ENCODE measurements around the gene TAC3.
"Not testable (repeated sequence)": the region's sequence is repeated elsewhere in the genome, so short reads cannot be mapped to it uniquely, and the experiment has no call there.

Gene TAC3

GRCh38 chr12:56988207-56988739 is 28.1 kb downstream of the TAC3 start:
- H3K4me1 ChIP-seq (ENCODE audit: control insufficient read depth, insufficient read depth, low read length, poor library complexity, severe bottlenecking): peaks cover 5% of the 10 kb centered on the region
- no peak overlapping the region for H3K4me3 ChIP-seq (ENCODE audit: insufficient read depth, low read depth, low read length, poor library complexity, severe bottlenecking)
- no peaks in the 10 kb centered on the region for H3K36me3 ChIP-seq (ENCODE audit: control insufficient read depth, insufficient read depth, low read length)
- no peak overlapping the region for H3K27ac ChIP-seq (ENCODE audit: insufficient read depth, low read length, poor library complexity, severe bottlenecking)
- no peaks in the 10 kb centered on the region for H3K27me3 ChIP-seq (replicated peaks; ENCODE audit: control insufficient read depth, insufficient read depth, low read length, poor library complexity, severe bottlenecking)
- H3K9me3 ChIP-seq (ENCODE audit: control insufficient read depth, low read length): no peaks in the 10 kb centered on the region
- no peak for DNase-seq

DNA sequence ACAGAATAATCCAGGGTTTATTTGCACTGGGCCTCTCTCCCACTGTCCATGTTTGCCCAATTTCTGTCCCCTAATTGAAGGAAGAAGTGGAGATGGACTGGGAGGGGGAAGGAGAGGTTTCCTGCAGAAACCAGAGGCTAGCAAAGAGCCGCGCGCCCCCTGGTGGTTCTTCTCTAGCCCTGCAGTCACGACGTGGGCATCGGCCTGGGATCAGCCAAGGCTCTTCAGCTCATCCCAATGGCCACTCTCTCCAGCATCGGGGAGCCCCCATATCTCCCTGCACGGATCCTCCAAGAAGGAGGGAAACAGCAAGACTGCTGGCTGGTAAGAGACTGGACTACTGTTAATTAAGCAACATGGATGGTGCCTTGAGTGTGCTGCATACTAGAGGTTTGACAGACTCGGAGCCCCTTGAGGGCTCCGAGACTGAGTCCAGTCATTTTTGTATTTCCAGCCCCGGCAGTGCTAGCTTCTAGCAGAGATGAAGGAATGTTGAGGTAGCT is 28.7 kb downstream of the TAC3 start:
- Histone ChIP-seq H3K27me3 (replicated peaks; ENCODE audit: control insufficient read depth, insufficient read depth, low read length, poor library complexity, severe bottlenecking) (no peaks in the 10 kb centered on the region), H3K9me3 (ENCODE audit: control insufficient read depth, low read length) (no peaks in the 10 kb centered on the region), H3K36me3 (ENCODE audit: control insufficient read depth, insufficient read depth, low read length) (no peaks in the 10 kb centered on the region), H3K4me1 (ENCODE audit: control insufficient read depth, insufficient read depth, low read length, poor library complexity, severe bottlenecking) (peaks cover 5% of the 10 kb centered on the region), H3K27ac (ENCODE audit: insufficient read depth, low read length, poor library complexity, severe bottlenecking) (no peak overlapping the region), H3K4me3 (ENCODE audit: insufficient read depth, low read depth, low read length, poor library complexity, severe bottlenecking) (no peak overlapping the region)
- DNase-seq: peak; percentile 45 to 59 (median 47)

- no peak for DNase-seq
- H3K9me3 ChIP-seq (ENCODE audit: control insufficient read depth, low read length): no peaks in the 10 kb centered on the region
- H3K4me1 ChIP-seq (ENCODE audit: control insufficient read depth, insufficient read depth, low read length, poor library complexity, severe bottlenecking): peaks cover 5% of the 10 kb centered on the region
- no peak overlapping the region for H3K27ac ChIP-seq (ENCODE audit: insufficient read depth, low read length, poor library complexity, severe bottlenecking)
- no peak overlapping the region for H3K4me3 ChIP-seq (ENCODE audit: insufficient read depth, low read depth, low read length, poor library complexity, severe bottlenecking)
- H3K27me3 ChIP-seq (replicated peaks; ENCODE audit: control insufficient read depth, insufficient read depth, low read length, poor library complexity, severe bottlenecking): no peaks in the 10 kb centered on the region
- no peaks in the 10 kb centered on the region for H3K36me3 ChIP-seq (ENCODE audit: control insufficient read depth, insufficient read depth, low read length)
Measured at GRCh38 chr12:56987011-56987410, 29.3 kb downstream of the TAC3 start.

- not testable (repeated sequence) for H3K36me3 ChIP-seq (ENCODE audit: control insufficient read depth, insufficient read depth, low read length); H3K9me3 ChIP-seq (ENCODE audit: control insufficient read depth, low read length); H3K4me1 ChIP-seq (ENCODE audit: control insufficient read depth, insufficient read depth, low read length, poor library complexity, severe bottlenecking); DNase-seq; H3K27me3 ChIP-seq (replicated peaks; ENCODE audit: control insufficient read depth, insufficient read depth, low read length, poor library complexity, severe bottlenecking); H3K27ac ChIP-seq (ENCODE audit: insufficient read depth, low read length, poor library complexity, severe bottlenecking); H3K4me3 ChIP-seq (ENCODE audit: insufficient read depth, low read depth, low read length, poor library complexity, severe bottlenecking)
Measured at GRCh38 chr12:56985714-56986113, 30.6 kb downstream of the TAC3 start.

GRCh38 chr12:56983386-56983785 is 32.9 kb downstream of the TAC3 start:
- no peaks in the 10 kb centered on the region for H3K27me3 ChIP-seq (replicated peaks; ENCODE audit: control insufficient read depth, insufficient read depth, low read length, poor library complexity, severe bottlenecking)
- H3K27ac ChIP-seq (ENCODE audit: insufficient read depth, low read length, poor library complexity, severe bottlenecking): no peak overlapping the region
- DNase-seq: no peak
- no peaks in the 10 kb centered on the region for H3K9me3 ChIP-seq (ENCODE audit: control insufficient read depth, low read length)
- H3K4me3 ChIP-seq (ENCODE audit: insufficient read depth, low read depth, low read length, poor library complexity, severe bottlenecking): no peak overlapping the region
- no peaks in the 10 kb centered on the region for H3K36me3 ChIP-seq (ENCODE audit: control insufficient read depth, insufficient read depth, low read length)
- H3K4me1 ChIP-seq (ENCODE audit: control insufficient read depth, insufficient read depth, low read length, poor library complexity, severe bottlenecking): peaks cover 5% of the 10 kb centered on the region

DNA sequence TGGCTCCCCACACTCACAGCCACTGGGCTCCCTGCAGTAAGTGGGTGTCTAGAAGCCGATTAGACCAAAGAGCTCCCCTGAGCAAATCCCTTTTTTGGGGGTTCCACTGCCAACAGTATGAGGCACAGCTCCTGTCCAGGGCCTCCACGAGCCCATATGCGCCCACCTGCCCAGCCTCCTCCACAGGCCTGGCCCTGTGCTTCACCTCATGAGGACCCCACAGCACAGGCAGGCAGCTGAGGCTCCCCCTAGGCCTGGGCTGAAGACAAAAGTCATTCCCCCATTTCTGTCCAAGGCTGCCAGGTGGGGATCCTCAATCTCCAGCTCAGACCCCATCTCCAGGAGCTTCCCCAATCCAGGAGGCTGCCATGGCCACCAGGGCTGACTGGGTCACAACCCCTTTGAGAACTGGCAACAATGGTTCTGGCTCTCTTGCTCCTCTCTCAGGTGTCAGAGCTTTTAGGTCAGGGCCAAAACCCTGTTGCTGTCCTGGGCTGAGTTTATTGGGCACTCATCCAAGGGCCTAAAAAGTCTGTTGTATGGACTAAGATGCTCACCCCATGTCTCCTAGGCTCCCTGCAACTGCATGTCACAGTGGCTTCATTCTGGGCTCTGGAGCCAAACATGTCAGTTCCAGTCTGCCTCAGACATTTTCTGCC is 33.6 kb downstream of the TAC3 start:
- H3K27me3 ChIP-seq (replicated peaks; ENCODE audit: control insufficient read depth, insufficient read depth, low read length, poor library complexity, severe bottlenecking); H3K4me3 ChIP-seq (ENCODE audit: insufficient read depth, low read depth, low read length, poor library complexity, severe bottlenecking); H3K27ac ChIP-seq (ENCODE audit: insufficient read depth, low read length, poor library complexity, severe bottlenecking); H3K36me3 ChIP-seq (ENCODE audit: control insufficient read depth, insufficient read depth, low read length); H3K9me3 ChIP-seq (ENCODE audit: control insufficient read depth, low read length); DNase-seq; H3K4me1 ChIP-seq (ENCODE audit: control insufficient read depth, insufficient read depth, low read length, poor library complexity, severe bottlenecking): not testable (repeated sequence)

DNA sequence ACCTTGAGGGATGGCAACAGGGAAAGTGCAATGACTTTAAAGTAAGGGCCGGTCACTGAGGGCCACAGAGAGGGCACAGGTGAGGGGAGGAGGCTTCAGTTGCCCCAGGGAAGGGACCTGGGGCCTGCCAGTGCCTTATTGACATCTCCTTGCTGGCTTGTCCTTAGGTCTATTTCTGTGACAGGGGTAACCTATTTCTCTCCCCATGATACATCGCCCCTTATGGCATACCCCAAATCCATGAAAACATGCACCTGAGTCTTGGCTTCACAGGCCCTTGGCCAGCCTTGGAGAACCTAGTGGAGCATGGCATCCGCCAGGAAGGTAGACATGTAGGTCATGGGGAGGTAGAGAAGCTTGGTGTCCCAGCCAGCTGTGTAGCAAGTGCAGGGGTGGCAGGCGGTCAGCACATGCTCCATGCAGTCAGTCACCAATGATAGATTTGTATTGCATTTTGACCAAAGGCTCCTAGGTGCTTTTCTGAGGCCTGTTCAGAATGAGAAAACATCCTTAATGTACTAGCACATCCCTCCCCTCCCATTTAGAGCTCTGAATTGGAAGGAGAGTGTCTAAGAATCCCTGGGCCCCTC is 35.3 kb downstream of the TAC3 start:
- no peak overlapping the region for H3K4me3 ChIP-seq (ENCODE audit: insufficient read depth, low read depth, low read length, poor library complexity, severe bottlenecking)
- no peaks in the 10 kb centered on the region for H3K9me3 ChIP-seq (ENCODE audit: control insufficient read depth, low read length)
- H3K36me3 ChIP-seq (ENCODE audit: control insufficient read depth, insufficient read depth, low read length): no peaks in the 10 kb centered on the region
- H3K4me1 ChIP-seq (ENCODE audit: control insufficient read depth, insufficient read depth, low read length, poor library complexity, severe bottlenecking): no peaks in the 10 kb centered on the region
- H3K27me3 ChIP-seq (replicated peaks; ENCODE audit: control insufficient read depth, insufficient read depth, low read length, poor library complexity, severe bottlenecking): no peaks in the 10 kb centered on the region
- DNase-seq: no peak
- no peak overlapping the region for H3K27ac ChIP-seq (ENCODE audit: insufficient read depth, low read length, poor library complexity, severe bottlenecking)

DNA sequence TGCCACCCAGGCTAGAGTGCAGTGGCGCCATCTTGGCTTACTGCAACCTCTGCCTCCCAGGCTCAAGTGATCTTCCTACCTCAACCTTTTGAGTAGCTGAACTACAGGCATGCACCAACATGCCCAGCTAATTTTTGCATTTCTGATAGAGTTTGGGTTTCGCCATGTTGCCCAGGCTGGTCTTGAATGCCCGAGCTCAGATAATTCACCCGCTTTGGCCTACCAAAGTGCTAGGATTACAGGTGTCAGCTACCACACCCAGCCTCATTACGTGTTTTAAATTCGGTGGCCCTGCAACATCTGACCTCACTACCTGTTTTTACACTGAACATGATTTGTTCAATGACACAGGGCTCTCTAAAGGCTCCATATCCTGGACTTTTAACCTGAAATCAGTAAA is 36.1 kb downstream of the TAC3 start:
- Histone ChIP-seq H3K4me3 (ENCODE audit: insufficient read depth, low read depth, low read length, poor library complexity, severe bottlenecking) (no peak overlapping the region), H3K36me3 (ENCODE audit: control insufficient read depth, insufficient read depth, low read length) (no peaks in the 10 kb centered on the region), H3K4me1 (ENCODE audit: control insufficient read depth, insufficient read depth, low read length, poor library complexity, severe bottlenecking) (no peaks in the 10 kb centered on the region), H3K9me3 (ENCODE audit: control insufficient read depth, low read length) (no peaks in the 10 kb centered on the region), H3K27me3 (replicated peaks; ENCODE audit: control insufficient read depth, insufficient read depth, low read length, poor library complexity, severe bottlenecking) (no peaks in the 10 kb centered on the region), H3K27ac (ENCODE audit: insufficient read depth, low read length, poor library complexity, severe bottlenecking) (no peak overlapping the region)
- no peak for DNase-seq

GRCh38 chr12:56979628-56980027 is 36.7 kb downstream of the TAC3 start:
- Histone ChIP-seq H3K27me3 (replicated peaks; ENCODE audit: control insufficient read depth, insufficient read depth, low read length, poor library complexity, severe bottlenecking) (no peaks in the 10 kb centered on the region), H3K4me1 (ENCODE audit: control insufficient read depth, insufficient read depth, low read length, poor library complexity, severe bottlenecking) (no peaks in the 10 kb centered on the region), H3K36me3 (ENCODE audit: control insufficient read depth, insufficient read depth, low read length) (no peaks in the 10 kb centered on the region), H3K4me3 (ENCODE audit: insufficient read depth, low read depth, low read length, poor library complexity, severe bottlenecking) (no peak overlapping the region), H3K27ac (ENCODE audit: insufficient read depth, low read length, poor library complexity, severe bottlenecking) (no peak overlapping the region), H3K9me3 (ENCODE audit: control insufficient read depth, low read length) (no peaks in the 10 kb centered on the region)
- DNase-seq: no peak

DNA sequence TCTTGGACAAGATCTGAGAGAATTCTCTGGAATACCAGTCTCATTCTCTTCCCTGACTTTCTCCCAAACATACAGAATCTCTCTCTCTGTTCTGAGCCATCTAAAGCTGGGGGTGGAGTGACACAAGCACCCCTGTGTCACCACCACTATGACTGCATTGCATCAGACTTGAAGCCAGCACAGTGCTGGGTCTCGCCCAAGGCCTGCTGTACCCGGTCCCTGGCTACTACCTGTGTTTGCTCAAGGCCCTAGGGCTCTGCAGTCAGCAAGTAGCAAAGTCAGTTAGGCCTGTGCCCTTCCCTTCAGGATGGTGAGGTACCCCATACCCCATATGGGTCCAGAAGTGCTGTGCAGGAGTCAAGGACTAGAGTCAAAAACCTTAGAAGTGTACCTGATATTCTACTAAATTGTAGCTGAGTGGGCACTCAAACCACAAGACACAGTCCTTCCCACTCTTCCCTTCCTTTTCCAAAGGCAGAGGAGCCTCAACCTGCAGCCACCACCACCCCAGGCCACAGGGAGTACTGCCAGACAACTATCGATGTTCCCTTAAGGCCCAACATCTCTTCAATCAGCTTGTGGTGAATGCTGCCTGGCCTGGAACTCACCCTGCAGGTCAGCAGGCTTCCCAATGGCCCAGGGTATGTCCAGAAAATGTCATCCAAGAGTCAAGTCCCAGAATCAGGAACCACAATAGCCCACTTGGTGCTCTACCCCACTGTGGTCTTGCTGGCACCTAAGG is 37.8 kb downstream of the TAC3 start:
- no peaks in the 10 kb centered on the region for H3K9me3 ChIP-seq (ENCODE audit: control insufficient read depth, low read length)
- no peak for DNase-seq
- no peaks in the 10 kb centered on the region for H3K27me3 ChIP-seq (replicated peaks; ENCODE audit: control insufficient read depth, insufficient read depth, low read length, poor library complexity, severe bottlenecking)
- no peaks in the 10 kb centered on the region for H3K4me1 ChIP-seq (ENCODE audit: control insufficient read depth, insufficient read depth, low read length, poor library complexity, severe bottlenecking)
- no peak overlapping the region for H3K27ac ChIP-seq (ENCODE audit: insufficient read depth, low read length, poor library complexity, severe bottlenecking)
- no peaks in the 10 kb centered on the region for H3K36me3 ChIP-seq (ENCODE audit: control insufficient read depth, insufficient read depth, low read length)
- H3K4me3 ChIP-seq (ENCODE audit: insufficient read depth, low read depth, low read length, poor library complexity, severe bottlenecking): no peak overlapping the region

Measured in effector memory CD4-positive, alpha-beta T cell (primary cell).